Muscle of back (tissue), 11 donors: ENCODE data around the gene LFNG. TPM values are rescaled to one million over a fixed set of nuclear protein-coding genes. Genes with fewer than 3 reads are reported as not detected.

Source experiments
- DNase-seq, 3 donors: peaks; one replicate each; pipeline versions ENCODE4 v3.0.0 to v3.0.0-alpha.2; 2013
- polyA plus RNA-seq, 10 donors: library from polyadenylated mRNA; unstranded; fragments of 120-200 nt; gene quantifications; one replicate each; pipeline ENCODE4 v1.2.1, GENCODE V29; 2013; ENCODE audit not compliant: insufficient read length in 10 of 10

Gene LFNG
- polyA plus RNA-seq, 10 donors, result 10.5 to 34.9 (median 18.3) TPM

GRCh38 chr7:2501947-2502646 is 17.5 kb upstream of the LFNG start:
- no peak for DNase-seq

- no peak for DNase-seq
These were observed 17.0 kb upstream of the LFNG start for GRCh38 chr7:2502647-2502966.

GRCh38 chr7:2503056-2503941 is 16.3 kb upstream of the LFNG start:
- DNase-seq, result no peak

- no peak for DNase-seq
These were observed 15.3 kb upstream of the LFNG start for GRCh38 chr7:2504128-2504888.

GRCh38 chr7:2504889-2505375 is 14.6 kb upstream of the LFNG start:
- no peak for DNase-seq

GRCh38 chr7:2505401-2505800 is 14.2 kb upstream of the LFNG start:
- no peak for DNase-seq

- no peak for DNase-seq
These were observed 12.2 kb upstream of the LFNG start for GRCh38 chr7:2507208-2507916.

GRCh38 chr7:2507917-2508306 is 11.7 kb upstream of the LFNG start:
- no peak for DNase-seq

- peak in 2 of 3 donors; percentile 58 to 84 for DNase-seq
These were observed 11.0 kb upstream of the LFNG start for GRCh38 chr7:2508327-2509215.

- no peak for DNase-seq
These were observed 10.2 kb upstream of the LFNG start for GRCh38 chr7:2509298-2509906.

GRCh38 chr7:2510130-2510776 is 9.3 kb upstream of the LFNG start:
- DNase-seq, result no peak

- peak in 1 of 3 donors; percentile 67 for DNase-seq
These were observed 8.4 kb upstream of the LFNG start for GRCh38 chr7:2510909-2511768.

GRCh38 chr7:2511769-2512168 is 7.8 kb upstream of the LFNG start:
- DNase-seq, result no peak

- peak in 1 of 3 donors; percentile 77 for DNase-seq
These were observed 7.4 kb upstream of the LFNG start for GRCh38 chr7:2512179-2512661.

GRCh38 chr7:2512713-2513112 is 6.9 kb upstream of the LFNG start:
- no peak for DNase-seq

GRCh38 chr7:2513702-2514101 is 5.9 kb upstream of the LFNG start:
- DNase-seq, result no peak

- DNase-seq, result no peak
These were observed 4.8 kb upstream of the LFNG start for GRCh38 chr7:2514473-2515423.
